ENCODE data around the gene AKR1C3.

AKR1C3 gene

GRCh38 chr10:5142199-5142598 is 48.0 kb downstream of the AKR1C3 start:
- no peak for DNase-seq

GRCh38 chr10:5143137-5143536 is 48.9 kb downstream of the AKR1C3 start:
- DNase-seq: no peak

- DNase-seq: no peak
These were observed 52.7 kb downstream of the AKR1C3 start for GRCh38 chr10:5146920-5147254.

GRCh38 chr10:5147255-5147980 is 53.2 kb downstream of the AKR1C3 start:
- DNase-seq: no peak

- DNase-seq: no peak
These were observed 53.9 kb downstream of the AKR1C3 start for GRCh38 chr10:5147981-5148677.

- no peak for DNase-seq
These were observed 54.4 kb downstream of the AKR1C3 start for GRCh38 chr10:5148678-5149032.

- DNase-seq: no peak
These were observed 56.9 kb downstream of the AKR1C3 start for GRCh38 chr10:5151076-5151475.

GRCh38 chr10:5155951-5156350 is 61.7 kb downstream of the AKR1C3 start:
- DNase-seq: no peak
